WTC11 (cell line): ENCODE data around the gene NAXE. TPM values are rescaled to one million over a fixed set of nuclear protein-coding genes. Genes with fewer than 3 reads are reported as not detected.

ENCODE experiments used
- ATAC-seq: fragments of 200-7000 bp; cut with Tn5 transposase; 2 replicates; pipeline ENCODE4 v1.10.0; 2021; ENCODE audit warnings: mild to moderate bottlenecking, moderate library complexity
- CTCF ChIA-PET: fragments of 300-600 bp; sonication (Branson Sonifier 250); formaldehyde crosslinking; loops from one replicate; lab custom pipeline; 2021; ENCODE audit warnings: antibody characterized with exemption; lab: Charles Lee
- POLR2A ChIA-PET: fragments of 350-600 bp; sonication (Branson Sonifier 250); formaldehyde crosslinking; loops from one replicate; lab custom pipeline; 2021; ENCODE audit warnings: antibody characterized with exemption; lab: Charles Lee
- DNase-seq: peaks from one replicate; pipeline ENCODE4 v3.0.0; 2021; ENCODE audit warnings: low spot score
- H3K27ac Mint-ChIP-seq: 2 replicates; pipeline ENCODE4 v1.8.0; 2021; ENCODE audit warnings: mixed read lengths
- H3K27me3 Mint-ChIP-seq: 2 replicates; pipeline ENCODE4 v1.8.0; 2021; ENCODE audit warnings: low read depth, mild to moderate bottlenecking, moderate library complexity, mixed read lengths
- H3K36me3 Mint-ChIP-seq: 2 replicates; pipeline ENCODE4 v1.8.0; 2021; ENCODE audit warnings: mixed read lengths
- H3K4me1 Mint-ChIP-seq: 2 replicates; pipeline ENCODE4 v1.8.0; 2022; ENCODE audit warnings: mixed read lengths
- H3K4me3 Mint-ChIP-seq: 2 replicates; pipeline ENCODE4 v1.8.0; 2021; ENCODE audit warnings: mild to moderate bottlenecking, moderate library complexity, mixed read lengths
- H3K9me3 Mint-ChIP-seq: 2 replicates; pipeline ENCODE4 v1.8.0; 2021; ENCODE audit warnings: mixed read lengths
- CREB1 ChIP-seq: sonication (generic); formaldehyde crosslinking; IDR thresholded peaks from 2 replicates; pipeline ENCODE4 v1.8.0; 2023; ENCODE audit warnings: mild to moderate bottlenecking, missing genetic modification reagents
- CREM ChIP-seq: sonication (generic); formaldehyde crosslinking; IDR thresholded peaks from 2 replicates; pipeline ENCODE4 v1.8.1; 2022; ENCODE audit warnings: mild to moderate bottlenecking, missing genetic modification reagents, moderate library complexity
- IRF2 ChIP-seq: sonication (generic); formaldehyde crosslinking; IDR thresholded peaks from 2 replicates; pipeline ENCODE4 v1.8.0; 2022; ENCODE audit warnings: low read depth, missing genetic modification reagents, borderline replicate concordance
- NFATC4 ChIP-seq: fragments of 250-450 bp; sonication (Bioruptor Pico); IDR thresholded peaks from 2 replicates; pipeline ENCODE4 v1.9.0; 2021; ENCODE audit warnings: mild to moderate bottlenecking
- NFE2L1 ChIP-seq: sonication (generic); formaldehyde crosslinking; IDR thresholded peaks from 2 replicates; pipeline ENCODE4 v1.8.1; 2023; ENCODE audit warnings: missing genetic modification reagents
- ZNF263 ChIP-seq: sonication (generic); formaldehyde crosslinking; IDR thresholded peaks from 2 replicates; pipeline ENCODE4 v1.8.1; 2022; ENCODE audit warnings: low read depth, mild to moderate bottlenecking, moderate library complexity, missing genetic modification reagents
- ZNF423 ChIP-seq: fragments of 250-450 bp; sonication (Bioruptor Pico); IDR thresholded peaks from 2 replicates; pipeline ENCODE4 v2.1.2; 2022; ENCODE audit warnings: mild to moderate bottlenecking, moderate library complexity
- total RNA-seq: library from RNA; stranded (reverse); gene quantifications from 3 replicates; pipeline ENCODE4 v1.2.3, GENCODE V29; 2021
- TF ChIP-seq, protein P1 (sequence below): fragments of 250-450 bp; sonication (Bioruptor Pico); IDR thresholded peaks from 2 replicates; pipeline ENCODE4 v1.9.0; 2021; ENCODE audit warnings: mild to moderate bottlenecking
- TF ChIP-seq, protein P2 (sequence below): fragments of 250-450 bp; sonication (Bioruptor Pico); IDR thresholded peaks from 2 replicates; pipeline ENCODE4 v1.9.0; 2021; ENCODE audit warnings: mild to moderate bottlenecking, borderline replicate concordance
- TF ChIP-seq, protein P3 (sequence below): sonication (generic); formaldehyde crosslinking; IDR thresholded peaks from 2 replicates; pipeline ENCODE4 v1.8.0; 2022; ENCODE audit warnings: mild to moderate bottlenecking, missing genetic modification reagents
- TF ChIP-seq, protein P4 (sequence below): sonication (generic); formaldehyde crosslinking; IDR thresholded peaks from 2 replicates; pipeline ENCODE4 v1.8.0; 2022; ENCODE audit warnings: mild to moderate bottlenecking, missing genetic modification reagents
- TF ChIP-seq, protein P5 (sequence below): fragments of 250-450 bp; sonication (Bioruptor Pico); IDR thresholded peaks from 2 replicates; pipeline ENCODE4 v1.9.0; 2021; ENCODE audit warnings: mild to moderate bottlenecking

Gene NAXE
- total RNA-seq, 1 experiment from 2014 or later: 81.6 TPM

DNA sequence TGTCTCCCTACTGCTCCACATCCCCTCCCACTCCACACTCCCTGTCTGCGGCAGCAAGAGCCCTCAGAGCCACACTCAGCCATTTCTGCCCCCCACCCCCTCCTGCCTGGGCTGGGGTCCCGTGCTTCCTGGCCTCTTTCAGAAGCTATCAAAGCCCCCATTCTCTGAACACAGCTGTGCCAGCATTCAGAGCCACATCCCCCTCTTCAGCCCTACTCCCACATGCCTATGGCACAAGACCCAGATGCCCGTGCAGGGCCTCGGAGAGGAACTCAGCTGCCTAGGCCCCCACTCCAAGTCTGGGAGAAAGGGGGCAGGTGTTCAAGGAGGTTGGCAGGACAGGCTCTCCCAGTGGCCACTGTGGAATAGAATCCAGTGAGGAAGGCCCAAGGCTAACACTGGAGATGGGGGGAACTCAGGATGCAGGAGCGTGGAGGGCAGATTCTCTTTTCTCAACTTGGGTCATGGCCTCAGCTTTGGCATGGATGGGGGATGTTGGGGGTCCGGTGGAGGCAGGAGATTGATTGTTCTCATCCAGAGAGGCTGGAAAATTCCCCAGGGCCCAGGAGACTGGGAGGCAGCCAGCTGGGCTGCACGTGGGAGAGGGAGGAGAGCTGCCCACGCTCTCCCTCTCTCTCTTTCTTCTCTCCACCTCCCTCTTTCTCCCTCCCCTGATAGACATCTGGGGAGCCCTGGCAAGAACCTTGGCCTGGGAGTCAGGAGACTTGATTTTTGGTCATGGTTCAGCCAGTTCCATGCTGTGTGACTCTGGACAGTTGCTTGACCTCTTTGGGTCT is 46.8 kb downstream of the NAXE start (continued):
- TF ChIP-seq, protein P1, sequence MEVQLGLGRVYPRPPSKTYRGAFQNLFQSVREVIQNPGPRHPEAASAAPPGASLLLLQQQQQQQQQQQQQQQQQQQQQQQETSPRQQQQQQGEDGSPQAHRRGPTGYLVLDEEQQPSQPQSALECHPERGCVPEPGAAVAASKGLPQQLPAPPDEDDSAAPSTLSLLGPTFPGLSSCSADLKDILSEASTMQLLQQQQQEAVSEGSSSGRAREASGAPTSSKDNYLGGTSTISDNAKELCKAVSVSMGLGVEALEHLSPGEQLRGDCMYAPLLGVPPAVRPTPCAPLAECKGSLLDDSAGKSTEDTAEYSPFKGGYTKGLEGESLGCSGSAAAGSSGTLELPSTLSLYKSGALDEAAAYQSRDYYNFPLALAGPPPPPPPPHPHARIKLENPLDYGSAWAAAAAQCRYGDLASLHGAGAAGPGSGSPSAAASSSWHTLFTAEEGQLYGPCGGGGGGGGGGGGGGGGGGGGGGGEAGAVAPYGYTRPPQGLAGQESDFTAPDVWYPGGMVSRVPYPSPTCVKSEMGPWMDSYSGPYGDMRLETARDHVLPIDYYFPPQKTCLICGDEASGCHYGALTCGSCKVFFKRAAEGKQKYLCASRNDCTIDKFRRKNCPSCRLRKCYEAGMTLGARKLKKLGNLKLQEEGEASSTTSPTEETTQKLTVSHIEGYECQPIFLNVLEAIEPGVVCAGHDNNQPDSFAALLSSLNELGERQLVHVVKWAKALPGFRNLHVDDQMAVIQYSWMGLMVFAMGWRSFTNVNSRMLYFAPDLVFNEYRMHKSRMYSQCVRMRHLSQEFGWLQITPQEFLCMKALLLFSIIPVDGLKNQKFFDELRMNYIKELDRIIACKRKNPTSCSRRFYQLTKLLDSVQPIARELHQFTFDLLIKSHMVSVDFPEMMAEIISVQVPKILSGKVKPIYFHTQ (CRISPR knock-in tag): no peak
- TF ChIP-seq, protein P2, sequence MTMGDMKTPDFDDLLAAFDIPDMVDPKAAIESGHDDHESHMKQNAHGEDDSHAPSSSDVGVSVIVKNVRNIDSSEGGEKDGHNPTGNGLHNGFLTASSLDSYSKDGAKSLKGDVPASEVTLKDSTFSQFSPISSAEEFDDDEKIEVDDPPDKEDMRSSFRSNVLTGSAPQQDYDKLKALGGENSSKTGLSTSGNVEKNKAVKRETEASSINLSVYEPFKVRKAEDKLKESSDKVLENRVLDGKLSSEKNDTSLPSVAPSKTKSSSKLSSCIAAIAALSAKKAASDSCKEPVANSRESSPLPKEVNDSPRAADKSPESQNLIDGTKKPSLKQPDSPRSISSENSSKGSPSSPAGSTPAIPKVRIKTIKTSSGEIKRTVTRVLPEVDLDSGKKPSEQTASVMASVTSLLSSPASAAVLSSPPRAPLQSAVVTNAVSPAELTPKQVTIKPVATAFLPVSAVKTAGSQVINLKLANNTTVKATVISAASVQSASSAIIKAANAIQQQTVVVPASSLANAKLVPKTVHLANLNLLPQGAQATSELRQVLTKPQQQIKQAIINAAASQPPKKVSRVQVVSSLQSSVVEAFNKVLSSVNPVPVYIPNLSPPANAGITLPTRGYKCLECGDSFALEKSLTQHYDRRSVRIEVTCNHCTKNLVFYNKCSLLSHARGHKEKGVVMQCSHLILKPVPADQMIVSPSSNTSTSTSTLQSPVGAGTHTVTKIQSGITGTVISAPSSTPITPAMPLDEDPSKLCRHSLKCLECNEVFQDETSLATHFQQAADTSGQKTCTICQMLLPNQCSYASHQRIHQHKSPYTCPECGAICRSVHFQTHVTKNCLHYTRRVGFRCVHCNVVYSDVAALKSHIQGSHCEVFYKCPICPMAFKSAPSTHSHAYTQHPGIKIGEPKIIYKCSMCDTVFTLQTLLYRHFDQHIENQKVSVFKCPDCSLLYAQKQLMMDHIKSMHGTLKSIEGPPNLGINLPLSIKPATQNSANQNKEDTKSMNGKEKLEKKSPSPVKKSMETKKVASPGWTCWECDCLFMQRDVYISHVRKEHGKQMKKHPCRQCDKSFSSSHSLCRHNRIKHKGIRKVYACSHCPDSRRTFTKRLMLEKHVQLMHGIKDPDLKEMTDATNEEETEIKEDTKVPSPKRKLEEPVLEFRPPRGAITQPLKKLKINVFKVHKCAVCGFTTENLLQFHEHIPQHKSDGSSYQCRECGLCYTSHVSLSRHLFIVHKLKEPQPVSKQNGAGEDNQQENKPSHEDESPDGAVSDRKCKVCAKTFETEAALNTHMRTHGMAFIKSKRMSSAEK (CRISPR knock-in tag): no peak
- TF ChIP-seq ZNF423 (CRISPR knock-in tag) (no peak), CREM (no peak)

DNA sequence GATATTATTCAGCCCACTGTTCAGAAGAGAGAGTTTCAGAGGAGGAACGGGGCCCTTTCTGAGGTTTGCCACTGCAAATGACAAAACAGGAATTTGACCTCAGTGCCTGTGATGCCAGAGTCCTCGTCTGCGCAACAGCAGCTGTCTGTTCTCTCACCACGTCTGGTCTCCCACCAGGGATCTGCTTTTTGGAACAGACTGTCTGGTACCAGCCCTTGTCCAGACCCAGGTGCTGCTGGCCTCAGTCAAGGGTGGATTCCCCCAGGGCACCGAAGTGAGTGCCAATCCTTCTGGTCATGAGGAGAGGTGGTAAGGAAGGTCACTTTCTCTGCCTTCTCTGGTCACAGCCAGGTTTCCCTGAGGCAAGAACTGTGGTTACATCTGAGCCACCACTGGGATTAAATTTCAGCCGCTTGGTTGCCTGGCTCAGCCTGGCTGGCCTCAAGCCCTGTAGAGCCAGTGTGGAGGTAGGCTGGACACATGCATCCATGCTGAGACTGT is 48.1 kb downstream of the NAXE start:
- Mint-ChIP-seq H3K27me3 (peaks cover 82% of the 10 kb centered on the region), H3K9me3 (no peaks in the 10 kb centered on the region), H3K4me1 (peaks cover 28% of the 10 kb centered on the region), H3K4me3 (no peak overlapping the region), H3K27ac (no peak overlapping the region), H3K36me3 (no peaks in the 10 kb centered on the region)
- POLR2A ChIA-PET: no interaction called here
- CTCF ChIA-PET: interaction anchor here (0.9 to 12.1 kb wide), 5 partner anchors 9 to 50 kb away, joined by 3 to 180 read pairs (median 3); partner anchors contain the start of gene HAPLN2
- DNase-seq (no peak), ATAC-seq (no peak)
- no peak for TF ChIP-seq NFATC4
- TF ChIP-seq NFE2L1 (CRISPR knock-in tag): no peak
- TF ChIP-seq, protein P3, sequence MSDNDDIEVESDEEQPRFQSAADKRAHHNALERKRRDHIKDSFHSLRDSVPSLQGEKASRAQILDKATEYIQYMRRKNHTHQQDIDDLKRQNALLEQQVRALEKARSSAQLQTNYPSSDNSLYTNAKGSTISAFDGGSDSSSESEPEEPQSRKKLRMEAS (CRISPR knock-in tag): no peak
- no peak for TF ChIP-seq IRF2 (CRISPR knock-in tag)

DNA sequence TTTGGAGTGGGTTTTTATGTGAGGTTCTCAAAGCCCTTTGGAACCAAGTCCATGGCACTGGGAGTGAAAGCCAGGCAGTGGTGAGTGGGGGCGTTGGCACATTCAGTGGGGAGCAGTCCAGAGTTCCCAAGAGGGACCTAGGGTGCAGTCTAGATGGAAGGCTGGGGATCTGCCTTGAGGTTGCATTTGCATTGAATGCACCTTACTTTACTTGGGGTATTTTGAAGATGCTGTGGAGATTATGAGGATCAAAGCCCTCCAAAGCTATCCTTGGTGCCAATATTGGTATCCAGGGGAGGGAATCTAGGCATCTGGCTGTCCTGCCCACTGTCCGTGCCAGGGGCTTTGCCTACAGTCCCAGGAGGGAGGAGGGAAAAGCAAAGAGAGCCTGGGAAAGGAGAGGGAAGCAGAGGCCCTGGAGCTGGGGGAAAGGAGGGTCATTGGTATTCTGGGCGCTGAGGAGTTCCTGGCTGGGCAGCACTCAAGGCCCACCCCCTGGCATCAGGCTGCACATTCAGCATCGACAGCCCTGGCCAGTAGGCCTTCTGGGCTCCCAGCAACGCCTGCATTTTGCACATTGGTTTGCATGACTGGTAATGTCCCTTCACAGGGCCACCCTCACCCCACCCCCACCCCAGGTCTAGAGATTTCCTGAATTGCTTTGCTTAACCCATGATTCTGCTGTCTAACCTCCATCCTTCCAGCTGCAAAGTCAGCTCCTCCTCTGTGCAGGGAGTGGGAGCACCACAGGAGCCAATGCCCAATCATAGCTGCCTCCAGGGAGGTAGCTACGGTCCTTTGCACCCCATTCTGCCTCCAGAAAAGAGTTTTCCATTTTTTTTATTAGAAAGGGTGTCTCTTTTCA is 49.5 kb downstream of the NAXE start:
- POLR2A ChIA-PET: interaction anchor here (1.0 to 2.7 kb wide), 3 partner anchors 20 to 49 kb away, joined by 3 to 7 read pairs (median 4); no protein-coding TSS in a partner anchor

More for the DNA sequence above, 49.5 kb downstream of the NAXE start:
- H3K4me1 Mint-ChIP-seq: peaks cover 30% of the 10 kb centered on the region
- peak overlapping the region; percentile 70 for H3K4me3 Mint-ChIP-seq
- H3K27ac Mint-ChIP-seq: no peak overlapping the region
- H3K9me3 Mint-ChIP-seq: no peaks in the 10 kb centered on the region
- no peak for ATAC-seq
- no peaks in the 10 kb centered on the region for H3K36me3 Mint-ChIP-seq
- no peak for TF ChIP-seq CREB1 (CRISPR knock-in tag)
- TF ChIP-seq, protein P4, sequence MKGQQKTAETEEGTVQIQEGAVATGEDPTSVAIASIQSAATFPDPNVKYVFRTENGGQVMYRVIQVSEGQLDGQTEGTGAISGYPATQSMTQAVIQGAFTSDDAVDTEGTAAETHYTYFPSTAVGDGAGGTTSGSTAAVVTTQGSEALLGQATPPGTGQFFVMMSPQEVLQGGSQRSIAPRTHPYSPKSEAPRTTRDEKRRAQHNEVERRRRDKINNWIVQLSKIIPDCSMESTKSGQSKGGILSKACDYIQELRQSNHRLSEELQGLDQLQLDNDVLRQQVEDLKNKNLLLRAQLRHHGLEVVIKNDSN (CRISPR knock-in tag): no peak
- peak; percentile 78; the same call in 1 of the 2 replicates for TF ChIP-seq ZNF263 (CRISPR knock-in tag)
- TF ChIP-seq, protein P5, sequence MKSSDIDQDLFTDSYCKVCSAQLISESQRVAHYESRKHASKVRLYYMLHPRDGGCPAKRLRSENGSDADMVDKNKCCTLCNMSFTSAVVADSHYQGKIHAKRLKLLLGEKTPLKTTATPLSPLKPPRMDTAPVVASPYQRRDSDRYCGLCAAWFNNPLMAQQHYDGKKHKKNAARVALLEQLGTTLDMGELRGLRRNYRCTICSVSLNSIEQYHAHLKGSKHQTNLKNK: no peak
- CTCF ChIA-PET: interaction anchor here (0.6 to 12.1 kb wide), 16 partner anchors 10 to 255 kb away, joined by 3 to 180 read pairs (median 6); partner anchors contain the start of genes HAPLN2 and NES
- DNase-seq: no peak
- H3K27me3 Mint-ChIP-seq: peaks cover 92% of the 10 kb centered on the region
